GM03348 (cell line): ENCODE measurements around the gene PLEKHA7.
"Not testable (repeated sequence)": the region's sequence is repeated elsewhere in the genome, so short reads cannot be mapped to it uniquely, and the experiment has no call there.

Experiments used
- DNase-seq: peaks from one replicate; pipeline ENCODE4 v3.0.0; 2012; ENCODE audit warnings: low spot score

PLEKHA7 gene

GRCh38 chr11:17014321-17014832, at the start of gene PLEKHA7:
Gene PLEKHA7, minus strand, starts transcription at chr11:17014414. Its CDS starts 13 bp downstream, at chr11:17014401.
- peak; percentile 42 for DNase-seq

GRCh38 chr11:17063171-17064002, 49.2 kb upstream of the PLEKHA7 start:
- peak; percentile 78 for DNase-seq

- DNase-seq, result not testable (repeated sequence)
Measured at GRCh38 chr11:17051146-17051545, 36.9 kb upstream of the PLEKHA7 start.

GRCh38 chr11:17048491-17048890, 34.3 kb upstream of the PLEKHA7 start:
- not testable (repeated sequence) for DNase-seq

- DNase-seq, result no peak
Measured at GRCh38 chr11:17046690-17047089, 32.5 kb upstream of the PLEKHA7 start.

GRCh38 chr11:17036666-17037658, 22.7 kb upstream of the PLEKHA7 start:
- no peak for DNase-seq

GRCh38 chr11:17034027-17034426, 19.8 kb upstream of the PLEKHA7 start:
- not testable (repeated sequence) for DNase-seq

GRCh38 chr11:17026487-17027082, 12.4 kb upstream of the PLEKHA7 start:
- DNase-seq, result no peak

- DNase-seq, result no peak
Measured at GRCh38 chr11:17024924-17025323, 10.7 kb upstream of the PLEKHA7 start.

GRCh38 chr11:17021511-17021910, 7.3 kb upstream of the PLEKHA7 start:
- DNase-seq, result no peak

GRCh38 chr11:17020831-17021230, 6.6 kb upstream of the PLEKHA7 start:
- no peak for DNase-seq

GRCh38 chr11:17019232-17019631, 5.0 kb upstream of the PLEKHA7 start:
- DNase-seq, result no peak

- DNase-seq, result no peak
Measured at GRCh38 chr11:17015627-17016126, 1.5 kb upstream of the PLEKHA7 start.

GRCh38 chr11:17014833-17015626, 816 bp upstream of the PLEKHA7 start:
- DNase-seq, result peak; percentile 32

GRCh38 chr11:17013548-17014320, 480 bp downstream of the PLEKHA7 start:
- DNase-seq, result no peak

- DNase-seq, result no peak
Measured at GRCh38 chr11:17012712-17013547, 1.3 kb downstream of the PLEKHA7 start.

GRCh38 chr11:17012179-17012578, 2.0 kb downstream of the PLEKHA7 start:
- DNase-seq, result no peak

GRCh38 chr11:17010851-17011420, 3.3 kb downstream of the PLEKHA7 start:
- DNase-seq, result no peak

- no peak for DNase-seq
Measured at GRCh38 chr11:17008099-17008498, 6.1 kb downstream of the PLEKHA7 start.
